HG03571 (cell line): ENCODE data around the gene NOSTRIN.

ENCODE experiments used
- ATAC-seq: cut with Tn5 transposase; IDR thresholded peaks from one replicate; pipeline ENCODE4 v1.9.1; 2021; ENCODE audit not compliant: unreplicated experiment

Gene NOSTRIN

GRCh38 chr2:168913495-168913894 is 111.1 kb downstream of the NOSTRIN start:
- ATAC-seq = no peak
